K562 (cell line): ENCODE data around the gene SST. TPM values are rescaled to one million over a fixed set of nuclear protein-coding genes. Genes with fewer than 3 reads are reported as not detected.
"Not testable (repeated sequence)": the region's sequence is repeated elsewhere in the genome, so short reads cannot be mapped to it uniquely, and the experiment has no call there.

Experiments used
- ATAC-seq: fragments of 200-7000 bp; cut with Tn5 transposase; 3 replicates; pipeline ENCODE4 v1.9.1; 2020; ENCODE audit warnings: moderate library complexity
- BruUV-seq: library from RNA; stranded (reverse); fragments of 400-500 nt; replicated peaks from 2 replicates; lab custom pipeline; 2021; lab: Mats Ljungman, UMichigan
- CTCF ChIA-PET: fragments of 300-600 bp; formaldehyde crosslinking; extraction: SDS; loops from one replicate; lab custom pipeline; 2021; ENCODE audit warnings: low intra/inter-chr PET ratio; lab: Yijun Ruan, JAX
- POLR2A ChIA-PET: fragments of 300-600, 350-650 bp; sonication (Branson Sonifier 250); formaldehyde crosslinking; extraction: SDS; loops from one replicate; lab custom pipeline; 2021; ENCODE audit warnings: antibody characterized with exemption, inconsistent platforms; lab: Yijun Ruan, JAX
- DNase-seq, 4 experiments: peaks; one replicate each; pipeline versions ENCODE4 v3.0.0 to v3.0.0-alpha.2; 2011 to 2018; ENCODE audit warnings: low spot score in 3 of 4, mixed read lengths in 3 of 4; ENCODE audit errors: extremely low read depth in 1 of 4
- FAIRE-seq: peaks from 2 replicates; lab custom pipeline; 2011; peaks lifted over from hg19 to GRCh38; lab: Jason Lieb, UNC
- H2AFZ ChIP-seq: 2 replicates; pipeline ENCODE4 v1.6.0; 2011; ENCODE audit warnings: low read depth, low read length, control low read depth, inconsistent platforms
- H3K27ac ChIP-seq: fragments of 200-600 bp; 3 replicates; pipeline ENCODE4 v1.8.0; 2011; ENCODE audit warnings: low read depth, mild to moderate bottlenecking, control low read depth, inconsistent platforms, low read length, moderate library complexity, mixed read lengths; ENCODE audit errors: extremely low read depth
- H3K27me3 ChIP-seq, 2 experiments: fragments of 300-600 bp in 1 of 2; 2 replicates in 1 of 2; 3 replicates in 1 of 2; pipeline versions ENCODE4 v1.6.0 to v1.8.0; 2011; ENCODE audit warnings: inconsistent platforms in 2 of 2, low read length in 2 of 2, mild to moderate bottlenecking in 1 of 2, mixed read lengths in 1 of 2, moderate library complexity in 1 of 2; ENCODE audit not compliant: control insufficient read depth in 2 of 2, insufficient read depth in 2 of 2
- H3K36me3 ChIP-seq: fragments of 300-600 bp; 3 replicates; pipeline ENCODE4 v1.8.0; 2011; ENCODE audit warnings: mild to moderate bottlenecking, low read length, inconsistent platforms; ENCODE audit not compliant: control insufficient read depth, insufficient read depth
- H3K4me1 ChIP-seq, 2 experiments: fragments of 200-600 bp in 1 of 2; replicated peaks in 1 of 2; 2 replicates in 1 of 2; 3 replicates in 1 of 2; pipeline versions ENCODE4 v1.5.1 to v1.8.0; 2011; ENCODE audit warnings: inconsistent platforms in 2 of 2, low read length in 2 of 2, mild to moderate bottlenecking in 1 of 2, mixed read lengths in 1 of 2, moderate library complexity in 1 of 2; ENCODE audit not compliant: control insufficient read depth in 2 of 2, insufficient read depth in 2 of 2
- H3K4me2 ChIP-seq: 2 replicates; pipeline ENCODE4 v1.6.1; 2011; ENCODE audit warnings: low read length, control low read depth, inconsistent platforms, mixed read lengths; ENCODE audit not compliant: insufficient read depth
- H3K4me3 ChIP-seq: fragments of 200-600 bp; sonication (generic), shearing (Covaris generic); 2 replicates; pipeline ENCODE4 v1.5.1; 2016; ENCODE audit warnings: control low read depth, inconsistent platforms
- H3K79me2 ChIP-seq: fragments of 200-600 bp; 3 replicates; pipeline ENCODE4 v1.8.0; 2011; ENCODE audit warnings: low read length, inconsistent platforms; ENCODE audit not compliant: control insufficient read depth, insufficient read depth
- H3K9ac ChIP-seq, 2 experiments: 2 replicates each; pipeline versions ENCODE4 v1.6.0 to v1.6.1; 2011; ENCODE audit warnings: low read depth in 2 of 2, low read length in 2 of 2, control low read depth in 1 of 2, inconsistent platforms in 1 of 2, mild to moderate bottlenecking in 1 of 2, mixed read lengths in 1 of 2; ENCODE audit not compliant: insufficient read depth in 1 of 2
- H3K9me1 ChIP-seq: one replicate; pipeline ENCODE4 v1.6.0; 2011; ENCODE audit warnings: inconsistent platforms, mild to moderate bottlenecking, low read length, moderate library complexity; ENCODE audit not compliant: control insufficient read depth, insufficient read depth
- H3K9me3 ChIP-seq: replicated peaks from 2 replicates; pipeline ENCODE4 v1.5.1; 2011; ENCODE audit warnings: low read depth, low read length, inconsistent platforms; ENCODE audit not compliant: control insufficient read depth, insufficient read depth
- H4K20me1 ChIP-seq: replicated peaks from 2 replicates; pipeline ENCODE4 v1.6.1; 2011; ENCODE audit warnings: low read length, inconsistent platforms, mixed read lengths; ENCODE audit not compliant: control insufficient read depth, insufficient read depth
- ARHGAP35 ChIP-seq: fragments of 450-650 bp; IDR thresholded peaks from 2 replicates; pipeline ENCODE4 v1.6.1; 2018; ENCODE audit not compliant: partially characterized antibody
- BCL6 ChIP-seq: fragments of 250-450 bp; sonication (Bioruptor Pico); IDR thresholded peaks from 2 replicates; pipeline ENCODE4 v1.4.0; 2020
- HINFP ChIP-seq: fragments of 450-650 bp; conservative IDR thresholded peaks from 2 replicates; pipeline ENCODE4 v1.6.1; 2016; ENCODE audit warnings: missing genetic modification characterization, low read depth, mild to moderate bottlenecking, control low read depth, missing compliant biosample characterization
- PCBP2 ChIP-seq: fragments of 200-400 bp; formaldehyde crosslinking; IDR thresholded peaks from 2 replicates; pipeline ENCODE4 v1.6.1; 2018; ENCODE audit warnings: low read length, low read depth, mild to moderate bottlenecking, moderate library complexity; ENCODE audit not compliant: poor library complexity, severe bottlenecking
- SREBF2 ChIP-seq: sonication (generic); formaldehyde crosslinking; IDR thresholded peaks from 2 replicates; pipeline ENCODE4 v1.4.0; 2020; ENCODE audit warnings: mild to moderate bottlenecking, missing genetic modification reagents
- TEAD1 ChIP-seq, 2 experiments: fragments of 450-650 bp in 1 of 2; sonication (generic) in 1 of 2; formaldehyde crosslinking; IDR thresholded peaks; 2 replicates each; pipeline versions ENCODE4 v1.4.0 to v1.8.0; 2020 to 2022; ENCODE audit warnings: mild to moderate bottlenecking in 2 of 2, missing genetic modification reagents in 1 of 2
- ZNF324 ChIP-seq: fragments of 250-450 bp; sonication (Bioruptor Pico); IDR thresholded peaks from 2 replicates; pipeline ENCODE4 v1.4.0; 2020; ENCODE audit warnings: mild to moderate bottlenecking
- WGBS: fragments of 100-300 bp; shearing (Covaris generic); methylation state at CpG from one replicate; pipeline ENCODE4 v1.1.6; 2016; ENCODE audit warnings: low coverage, mixed read lengths; ENCODE audit not compliant: insufficient coverage; ENCODE audit errors: missing lambda C conversion rate; 5-methylcytosine and 5-hydroxymethylcytosine counted together
- in situ Hi-C: fragments of 300-500 bp; cut with MboI; formaldehyde crosslinking; loops from 4 replicates; pipeline ENCODE4 v1.15.0; 2018; ENCODE audit warnings: inconsistent platforms, mixed read lengths
- intact Hi-C: fragments of 100-400 bp; cut with micrococcal nuclease; formaldehyde crosslinking; loops from 2 replicates; pipeline ENCODE4 v1.14.2; 2022
- polyA plus RNA-seq, 8 experiments: library from polyadenylated mRNA; depleted of rRNA in 4 of 8; stranded (reverse) in 5 of 8; unstranded in 3 of 8; fragments of >200 nt; fragmentation: Nextera tagmentation in 2 of 8; fragmentation: Illumina TruSeq in 1 of 8; extraction: Ambion mirVana in 2 of 8; extraction: Trizol in 1 of 8; gene quantifications; 2 replicates each; pipeline versions ENCODE4 v1.2.1 to v1.2.3, GENCODE V29; 2011 to 2014; ENCODE audit warnings: inconsistent platforms in 1 of 8, missing spikeins in 1 of 8
- total RNA-seq, 7 experiments: library from RNA; depleted of rRNA in 6 of 7; stranded (reverse); fragments of >200 nt in 6 of 7; fragmentation: Illumina TruSeq in 2 of 7; extraction: Trizol in 2 of 7; gene quantifications; 2 replicates each; pipeline versions ENCODE4 v1.2.1 to v1.2.3, GENCODE V29; 2011 to 2021; ENCODE audit warnings: low replicate concordance in 1 of 7

Gene SST
- total and polyA plus RNA-seq, 9 of the 15 experiments (the other 6 are each of a cell fraction or from before 2014, with no cell fraction given): not detected

DNA sequence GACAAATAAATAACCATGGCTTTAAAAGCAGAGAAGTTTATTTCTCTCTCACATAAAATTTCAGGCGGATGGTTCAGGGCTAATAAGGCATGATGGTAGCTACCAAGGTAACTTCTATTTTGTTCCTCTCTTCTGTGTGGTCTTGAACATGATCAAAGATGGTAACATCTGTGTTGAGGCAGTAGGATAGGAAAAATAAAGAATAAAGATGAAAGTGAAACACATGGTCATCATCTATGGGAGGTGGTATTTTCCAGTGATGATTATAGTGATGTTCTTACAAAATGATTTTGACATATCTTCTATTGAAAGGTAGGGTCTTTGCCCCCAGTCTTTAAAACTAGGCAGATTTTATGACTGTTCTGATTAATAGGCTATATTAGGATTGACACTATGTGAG is 14.2 kb upstream of the SST start:
- Histone ChIP-seq H4K20me1 (no peaks in the 10 kb centered on the region), H2AFZ (no peak overlapping the region), H3K4me1 (peaks cover 0 to 1% of the 10 kb centered on the region in 2 experiments; a peak in 1 of 5 replicates), H3K9ac (no peak overlapping the region), H3K9me1 (no peaks in the 10 kb centered on the region), H3K36me3 (no peaks in the 10 kb centered on the region), H3K27me3 (no peaks in the 10 kb centered on the region), H3K79me2 (no peaks in the 10 kb centered on the region), H3K4me2 (no peak overlapping the region), H3K27ac (no peak overlapping the region), H3K9me3 (0 out of 2 replicates have a peak, but pooled peaks cover 2% of the 10 kb centered on the region), H3K4me3 (no peak overlapping the region)
- FAIRE-seq (no peak), ATAC-seq (no peak), DNase-seq (no peak)
- CTCF ChIA-PET: no interaction called here
- POLR2A ChIA-PET: interaction anchor here (1.9 kb wide), 1 partner anchor 8 kb away, joined by 6 read pairs; no protein-coding TSS in a partner anchor
- WGBS: 0% methylated on average over 1 of the region's 1 CpG
- intact Hi-C loops (no loop called here), in situ Hi-C loops (no loop called here)
- TF ChIP-seq BCL6 (no peak), PCBP2 (no peak), ZNF324 (CRISPR knock-in tag) (no peak), SREBF2 (no peak), ARHGAP35 (no peak), TEAD1 (CRISPR knock-in tag; IDR thresholded peaks at IDR 0.05) (no peak), HINFP (tag) (no peak)
- no TSS peak for BruUV-seq

GRCh38 chr3:187681756-187682155 is 11.6 kb upstream of the SST start:
- H3K79me2 ChIP-seq, ATAC-seq, H3K27ac ChIP-seq, in situ Hi-C loops, DNase-seq, H3K9ac ChIP-seq, H4K20me1 ChIP-seq, H2AFZ ChIP-seq, H3K36me3 ChIP-seq, H3K9me3 ChIP-seq, H3K27me3 ChIP-seq, BruUV-seq, FAIRE-seq, H3K4me2 ChIP-seq, H3K4me3 ChIP-seq, intact Hi-C loops, H3K9me1 ChIP-seq, H3K4me1 ChIP-seq: not testable (repeated sequence)
- 0% methylated on average over 11 of the region's 11 CpGs for WGBS
- CTCF ChIA-PET: interaction anchor here (5.2 kb wide), 1 partner anchor 362 kb away, joined by 147 read pairs; no protein-coding TSS in a partner anchor
- POLR2A ChIA-PET: interaction anchor here (0.6 kb wide), 3 partner anchors 316 to 446 kb away, joined by 3 read pairs; no protein-coding TSS in a partner anchor
